Progenitor cell of endocrine pancreas (in vitro differentiated cells): ENCODE measurements around the gene AOAH. TPM values are rescaled to one million over a fixed set of nuclear protein-coding genes. Genes with fewer than 3 reads are reported as not detected.
"Not testable (repeated sequence)": the region's sequence is repeated elsewhere in the genome, so short reads cannot be mapped to it uniquely, and the experiment has no call there.

Source experiments
- DNase-seq: peaks from one replicate; pipeline ENCODE4 v3.0.0; 2021; ENCODE audit warnings: low spot score; ENCODE audit not compliant: unreplicated experiment
- H3K27ac Mint-ChIP-seq: 2 replicates; pipeline ENCODE4 v1.8.0; 2021; ENCODE audit warnings: mild to moderate bottlenecking, moderate library complexity, mixed read lengths
- H3K27me3 Mint-ChIP-seq: 2 replicates; pipeline ENCODE4 v1.8.0; 2021; ENCODE audit warnings: mixed read lengths
- H3K36me3 Mint-ChIP-seq: 2 replicates; pipeline ENCODE4 v1.8.0; 2022; ENCODE audit warnings: mixed read lengths; ENCODE audit not compliant: insufficient read depth
- H3K4me1 Mint-ChIP-seq: 2 replicates; pipeline ENCODE4 v1.8.0; 2021; ENCODE audit warnings: low read depth, mixed read lengths
- H3K4me3 Mint-ChIP-seq: 2 replicates; pipeline ENCODE4 v1.8.0; 2021; ENCODE audit warnings: low read depth, mild to moderate bottlenecking, moderate library complexity, mixed read lengths
- H3K9me3 Mint-ChIP-seq: 2 replicates; pipeline ENCODE4 v1.8.0; 2021; ENCODE audit warnings: low read depth, mixed read lengths
- CTCF ChIP-seq: fragments of 200-600 bp; sonication (generic); IDR thresholded peaks from one replicate; pipeline ENCODE4 v1.5.0; 2021; ENCODE audit warnings: antibody characterized with exemption, mild to moderate bottlenecking; ENCODE audit not compliant: unreplicated experiment
- total RNA-seq: library from RNA; stranded (reverse); gene quantifications from 2 replicates; pipeline ENCODE4 v1.2.1, GENCODE V29; 2021

The AOAH gene
- total RNA-seq, 1 donor from 2014 or later, result 3.3 TPM

GRCh38 chr7:36487756-36488336 is 236.4 kb downstream of the AOAH start:
- H3K4me3 Mint-ChIP-seq, result no peak overlapping the region
- H3K9me3 Mint-ChIP-seq, result peaks cover 18% of the 10 kb centered on the region
- DNase-seq, result no peak
- H3K27ac Mint-ChIP-seq, result no peak overlapping the region
- TF ChIP-seq CTCF, result peak; percentile 88
- peaks cover 8% of the 10 kb centered on the region for H3K36me3 Mint-ChIP-seq
- H3K4me1 Mint-ChIP-seq, result peaks cover 4% of the 10 kb centered on the region
- no peaks in the 10 kb centered on the region for H3K27me3 Mint-ChIP-seq

DNA sequence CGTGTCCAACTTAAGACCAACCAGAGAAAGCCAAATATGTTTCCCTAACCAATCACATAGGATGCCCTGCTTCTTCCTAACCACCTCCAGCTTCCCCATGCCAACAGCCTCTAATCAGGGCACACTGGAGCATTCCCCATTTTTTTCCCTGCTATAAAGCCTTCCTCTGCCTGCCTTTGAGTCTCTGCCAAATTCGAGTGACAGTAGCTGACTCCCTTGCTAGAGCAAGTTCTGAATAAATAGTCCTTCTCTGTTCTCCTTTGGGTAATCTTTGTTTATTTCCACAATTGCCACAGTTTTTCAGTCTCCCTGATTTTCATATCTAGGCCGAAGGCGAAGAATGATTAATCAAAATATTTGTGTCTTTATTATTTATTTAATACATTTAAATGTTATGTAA is 238.0 kb downstream of the AOAH start:
- Mint-ChIP-seq H3K4me1 (peaks cover 4% of the 10 kb centered on the region), H3K27ac (no peak overlapping the region), H3K4me3 (no peak overlapping the region), H3K36me3 (peaks cover 8% of the 10 kb centered on the region), H3K9me3 (peaks cover 12% of the 10 kb centered on the region), H3K27me3 (no peaks in the 10 kb centered on the region)
- no peak for DNase-seq
- TF ChIP-seq CTCF, result no peak

DNA sequence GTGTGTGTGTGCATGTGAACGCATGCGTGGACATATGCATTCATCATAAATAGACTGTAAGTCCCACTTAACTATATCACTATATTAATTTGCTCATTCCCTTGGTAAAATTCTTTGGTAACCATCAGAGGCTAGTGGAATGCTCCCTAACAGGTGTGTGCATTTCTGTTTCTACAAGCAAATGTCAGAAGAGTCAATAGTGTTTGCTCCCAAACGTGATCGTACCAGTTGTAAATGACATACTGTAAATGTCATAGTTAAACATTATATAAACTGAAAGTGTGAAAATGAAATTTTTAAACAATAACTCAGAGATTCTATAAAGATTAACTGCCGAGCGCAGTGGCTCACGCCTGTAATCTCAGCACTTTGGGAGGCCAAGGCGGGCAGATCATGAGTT is 240.0 kb downstream of the AOAH start:
- Mint-ChIP-seq H3K27me3 (no peaks in the 10 kb centered on the region), H3K4me3 (no peak overlapping the region)

GRCh38 chr7:36483853-36484252 is 240.4 kb downstream of the AOAH start:
- not testable (repeated sequence) for H3K27me3 Mint-ChIP-seq, H3K4me3 Mint-ChIP-seq, H3K36me3 Mint-ChIP-seq, H3K27ac Mint-ChIP-seq, DNase-seq, H3K4me1 Mint-ChIP-seq
- H3K9me3 Mint-ChIP-seq, result peaks cover 25% of the 10 kb centered on the region

More for the DNA sequence above, 240.0 kb downstream of the AOAH start:
- no peak for TF ChIP-seq CTCF
- Mint-ChIP-seq H3K9me3 (peaks cover 25% of the 10 kb centered on the region), H3K4me1 (peaks cover 4% of the 10 kb centered on the region), H3K27ac (no peak overlapping the region), H3K36me3 (peaks cover 5% of the 10 kb centered on the region)
- no peak for DNase-seq

DNA sequence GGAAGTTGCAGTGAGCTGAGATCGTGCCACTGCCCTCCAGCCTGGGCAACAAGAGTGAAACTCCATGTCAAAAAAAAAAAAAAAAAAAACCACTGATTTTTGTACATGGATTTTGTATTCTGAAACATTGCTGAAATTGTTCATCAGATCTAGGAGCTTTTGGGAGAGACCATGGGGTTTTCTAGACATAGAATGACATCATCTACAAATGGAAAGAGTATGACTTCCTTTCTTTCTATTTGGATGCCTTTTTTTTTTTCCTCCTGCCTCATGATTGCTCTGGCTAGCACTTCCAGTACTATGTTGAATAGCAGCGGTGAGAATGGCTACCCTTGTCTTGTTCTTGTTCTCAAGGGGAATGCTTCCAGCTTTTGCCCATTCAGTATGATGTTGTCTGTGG is 245.5 kb downstream of the AOAH start:
- H3K27ac Mint-ChIP-seq, result no peak overlapping the region
- no peak for TF ChIP-seq CTCF
- DNase-seq, result no peak
- H3K36me3 Mint-ChIP-seq, result no peaks in the 10 kb centered on the region
- H3K27me3 Mint-ChIP-seq, result no peaks in the 10 kb centered on the region
- no peak overlapping the region for H3K4me3 Mint-ChIP-seq
- H3K4me1 Mint-ChIP-seq, result no peaks in the 10 kb centered on the region
- peaks cover 25% of the 10 kb centered on the region for H3K9me3 Mint-ChIP-seq

GRCh38 chr7:36475381-36475780 is 248.9 kb downstream of the AOAH start:
- no peak overlapping the region for H3K4me3 Mint-ChIP-seq
- no peak for TF ChIP-seq CTCF
- H3K27me3 Mint-ChIP-seq, result no peaks in the 10 kb centered on the region
- no peaks in the 10 kb centered on the region for H3K36me3 Mint-ChIP-seq
- DNase-seq, result no peak
- no peaks in the 10 kb centered on the region for H3K4me1 Mint-ChIP-seq
- H3K27ac Mint-ChIP-seq, result no peak overlapping the region
- H3K9me3 Mint-ChIP-seq, result peaks cover 19% of the 10 kb centered on the region
